ENCODE results near the gene KCNK10. TPM values are rescaled to one million over a fixed set of nuclear protein-coding genes. Genes with fewer than 3 reads are reported as not detected.

Gene KCNK10
- total RNA-seq, 4 donors from 2014 or later, result not detected

- DNase-seq (no peak), ATAC-seq (no peak)
- Histone ChIP-seq H3K36me3 (no peaks in the 10 kb centered on the region), H3K4me1 (no peaks in the 10 kb centered on the region), H3K9me3 (no peaks in the 10 kb centered on the region), H3K4me3 (no peak overlapping the region), H3K27me3 (peaks cover 51 to 72% (median 59%) of the 10 kb centered on the region in 3 donors), H3K27ac (no peak overlapping the region)
- intact Hi-C loops (cut with DNase I; ENCODE audit: low total_unique reads), result no loop called here
- in situ Hi-C loops (cut with MboI; ENCODE audit: low sequenced_read_pairs in 4 of 4), result no loop called here
- no peak for TF ChIP-seq CTCF (IDR thresholded peaks at IDR 0.05 in 4 of 5, conservative IDR thresholded peaks at IDR 0.05 in 1 of 5)
- no peak for TF ChIP-seq POLR2A (IDR thresholded peaks at IDR 0.05)
These were observed 1.4 kb upstream of the KCNK10 start for GRCh38 chr14:88324491-88324890.

GRCh38 chr14:88323523-88324199 is 592 bp upstream of the KCNK10 start:
- Histone ChIP-seq H3K4me3 (peak overlapping the region in 1 of 4 donors; percentile 33), H3K9me3 (no peaks in the 10 kb centered on the region), H3K27me3 (peaks cover 53 to 70% (median 58%) of the 10 kb centered on the region in 3 donors), H3K36me3 (no peaks in the 10 kb centered on the region), H3K4me1 (no peaks in the 10 kb centered on the region), H3K27ac (no peak overlapping the region)
- TF ChIP-seq POLR2A (IDR thresholded peaks at IDR 0.05) (no peak), CTCF (IDR thresholded peaks at IDR 0.05 in 4 of 5, conservative IDR thresholded peaks at IDR 0.05 in 1 of 5) (no peak)
- intact Hi-C loops (cut with DNase I; ENCODE audit: low total_unique reads), result no loop called here
- no peak for DNase-seq
- ATAC-seq, result no peak
- in situ Hi-C loops (cut with MboI; ENCODE audit: low sequenced_read_pairs in 4 of 4), result no loop called here

GRCh38 chr14:88322504-88323085 is 474 bp downstream of the KCNK10 start:
- peak overlapping the region in 1 of 4 donors; percentile 33 for H3K4me3 ChIP-seq

GRCh38 chr14:88321692-88322503 is 1.2 kb downstream of the KCNK10 start:
- no peak for ATAC-seq
- DNase-seq, result no peak
- TF ChIP-seq CTCF (IDR thresholded peaks at IDR 0.05 in 4 of 5, conservative IDR thresholded peaks at IDR 0.05 in 1 of 5), result no peak
- no peak for TF ChIP-seq POLR2A (IDR thresholded peaks at IDR 0.05)
- intact Hi-C loops (cut with DNase I; ENCODE audit: low total_unique reads) (no loop called here), in situ Hi-C loops (cut with MboI; ENCODE audit: low sequenced_read_pairs in 4 of 4) (no loop called here)
- no peak overlapping the region for H3K27ac ChIP-seq
- H3K9me3 ChIP-seq, result no peaks in the 10 kb centered on the region
- H3K36me3 ChIP-seq, result no peaks in the 10 kb centered on the region
- H3K4me3 ChIP-seq, result peak overlapping the region in 1 of 4 donors; percentile 33
- H3K4me1 ChIP-seq, result no peaks in the 10 kb centered on the region
- peaks cover 44 to 53% (median 52%) of the 10 kb centered on the region in 3 donors for H3K27me3 ChIP-seq

More at GRCh38 chr14:88322504-88323085, 474 bp downstream of the KCNK10 start:
- ATAC-seq, result no peak
- no peaks in the 10 kb centered on the region for H3K36me3 ChIP-seq
- intact Hi-C loops (cut with DNase I; ENCODE audit: low total_unique reads) (no loop called here), in situ Hi-C loops (cut with MboI; ENCODE audit: low sequenced_read_pairs in 4 of 4) (no loop called here)
- no peaks in the 10 kb centered on the region for H3K4me1 ChIP-seq
- peaks cover 51 to 60% (median 57%) of the 10 kb centered on the region in 3 donors for H3K27me3 ChIP-seq
- H3K9me3 ChIP-seq, result no peaks in the 10 kb centered on the region
- no peak for DNase-seq
- H3K27ac ChIP-seq, result no peak overlapping the region
- no peak for TF ChIP-seq POLR2A (IDR thresholded peaks at IDR 0.05)

- Histone ChIP-seq H3K4me1 (no peaks in the 10 kb centered on the region), H3K36me3 (no peaks in the 10 kb centered on the region), H3K27ac (no peak overlapping the region), H3K27me3 (peaks cover 13 to 28% (median 24%) of the 10 kb centered on the region in 3 donors), H3K4me3 (no peak overlapping the region), H3K9me3 (no peaks in the 10 kb centered on the region)
- TF ChIP-seq CTCF (IDR thresholded peaks at IDR 0.05 in 4 of 5, conservative IDR thresholded peaks at IDR 0.05 in 1 of 5) (no peak), POLR2A (IDR thresholded peaks at IDR 0.05) (no peak)
- intact Hi-C loops (cut with DNase I; ENCODE audit: low total_unique reads), result no loop called here
- ATAC-seq (no peak), DNase-seq (no peak)
- in situ Hi-C loops (cut with MboI; ENCODE audit: low sequenced_read_pairs in 4 of 4), result no loop called here
These were observed 4.7 kb downstream of the KCNK10 start for GRCh38 chr14:88318406-88318805.

Data from gastrocnemius medialis (tissue), 4 donors.